HG03108 (cell line): ENCODE measurements around the gene GLB1L3.
"Not testable (repeated sequence)": the region's sequence is repeated elsewhere in the genome, so short reads cannot be mapped to it uniquely, and the experiment has no call there.

Experiments
- ATAC-seq: cut with Tn5 transposase; IDR thresholded peaks from one replicate; pipeline ENCODE4 v1.9.1; 2021; ENCODE audit warnings: moderate library complexity; ENCODE audit not compliant: unreplicated experiment

GLB1L3 gene

DNA sequence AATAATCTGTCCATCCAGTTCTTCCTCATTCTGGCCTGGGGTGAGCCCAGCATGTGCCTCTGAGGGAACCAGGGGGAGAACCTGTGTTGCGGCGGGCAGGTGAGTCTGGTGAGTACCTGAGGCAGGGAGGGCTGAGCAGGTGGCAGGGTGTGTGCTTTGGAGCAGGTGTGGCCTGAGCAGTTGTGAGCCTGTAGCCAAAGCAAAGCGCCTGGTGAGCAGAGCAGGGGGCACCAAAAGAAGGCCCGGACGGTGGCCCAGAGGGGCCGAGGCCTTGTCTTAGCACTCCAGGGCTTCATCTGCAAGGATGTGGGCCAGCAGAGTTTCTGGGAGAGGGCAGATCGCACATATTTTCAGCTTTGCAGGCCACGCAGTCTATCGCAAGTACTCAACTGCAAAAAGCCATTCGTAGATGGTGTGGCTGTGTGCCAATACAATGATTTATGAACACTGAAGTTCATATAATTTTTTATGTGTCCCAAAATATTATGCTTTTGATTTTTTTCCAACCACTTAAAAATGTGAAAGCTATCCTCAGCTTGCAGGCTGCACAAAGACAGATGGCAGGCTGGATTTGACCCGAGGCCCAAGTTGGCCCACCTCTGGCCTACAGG lies 64.3 kb downstream of the GLB1L3 start:
- ATAC-seq, result no peak

DNA sequence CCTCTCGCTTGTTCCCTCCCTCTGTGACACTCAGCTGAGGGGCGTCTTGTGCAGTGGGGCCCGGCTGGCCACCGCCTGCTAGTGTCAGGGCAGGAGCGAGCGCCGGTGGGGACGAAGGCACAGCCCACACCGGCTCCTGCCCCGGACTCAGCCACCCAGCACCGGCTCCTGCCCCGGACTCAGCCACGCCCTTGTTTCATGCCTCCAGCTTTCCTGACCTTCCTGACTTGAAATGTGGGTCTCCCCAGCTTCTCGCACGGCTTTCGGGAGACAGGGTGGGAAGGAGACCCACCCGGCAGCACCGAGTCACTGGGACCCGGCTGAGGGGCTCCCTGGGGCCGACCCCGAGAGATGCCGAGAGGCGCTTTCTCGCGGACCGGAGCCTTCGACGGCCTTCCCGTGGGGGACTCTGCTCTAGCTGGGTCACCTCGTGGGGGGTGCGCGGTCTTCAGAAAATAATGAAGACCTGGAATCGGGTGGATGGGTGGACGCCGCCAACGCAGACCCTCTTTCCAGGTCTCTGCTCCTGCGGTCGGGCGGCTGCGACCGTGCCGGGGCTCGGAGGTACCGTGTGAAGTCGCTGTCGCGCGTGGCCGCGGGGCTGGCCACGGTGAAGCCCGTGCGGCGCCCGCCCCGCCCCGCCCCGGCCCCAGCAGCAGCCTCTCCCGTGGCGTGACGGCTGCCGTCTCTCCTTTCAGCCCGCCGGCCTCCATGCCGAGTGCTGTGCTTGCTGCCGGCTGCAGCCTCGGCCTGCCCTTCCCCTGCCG lies 65.8 kb downstream of the GLB1L3 start:
- no peak for ATAC-seq

DNA sequence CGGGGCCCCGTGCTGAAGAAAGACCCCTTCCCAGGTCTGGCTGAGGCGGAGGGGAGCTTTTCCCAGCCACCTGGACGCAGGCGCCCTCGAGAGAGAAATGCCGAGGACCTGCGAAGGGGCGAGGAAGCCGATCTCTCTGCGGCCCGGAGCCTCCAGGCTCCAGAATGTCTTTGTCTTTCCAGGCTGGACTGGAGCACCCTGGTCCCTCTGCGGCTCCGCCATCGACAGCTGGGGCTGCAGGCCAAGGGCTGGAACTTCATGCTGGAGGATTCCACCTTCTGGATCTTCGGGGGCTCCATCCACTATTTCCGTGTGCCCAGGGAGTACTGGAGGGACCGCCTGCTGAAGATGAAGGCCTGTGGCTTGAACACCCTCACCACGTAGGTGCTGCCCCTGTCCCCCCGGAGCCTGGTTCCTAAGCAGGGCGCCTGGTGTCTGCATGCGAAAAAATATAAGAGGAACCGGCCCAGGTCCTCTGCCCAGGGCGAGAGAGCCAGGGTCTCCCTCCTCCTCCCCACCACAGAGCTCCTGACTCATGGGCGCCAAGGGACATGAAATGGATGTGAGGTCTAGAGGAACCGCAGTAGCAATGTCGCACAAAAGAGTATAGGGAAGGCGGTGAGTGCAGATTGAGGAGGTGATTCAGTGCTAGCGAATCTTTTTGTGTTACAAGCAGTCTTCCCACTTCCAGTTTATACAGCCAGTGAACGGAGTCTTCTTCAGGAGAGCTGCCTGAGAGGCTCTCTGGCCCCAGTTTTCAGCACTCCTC lies 66.6 kb downstream of the GLB1L3 start:
- ATAC-seq, result no peak

DNA sequence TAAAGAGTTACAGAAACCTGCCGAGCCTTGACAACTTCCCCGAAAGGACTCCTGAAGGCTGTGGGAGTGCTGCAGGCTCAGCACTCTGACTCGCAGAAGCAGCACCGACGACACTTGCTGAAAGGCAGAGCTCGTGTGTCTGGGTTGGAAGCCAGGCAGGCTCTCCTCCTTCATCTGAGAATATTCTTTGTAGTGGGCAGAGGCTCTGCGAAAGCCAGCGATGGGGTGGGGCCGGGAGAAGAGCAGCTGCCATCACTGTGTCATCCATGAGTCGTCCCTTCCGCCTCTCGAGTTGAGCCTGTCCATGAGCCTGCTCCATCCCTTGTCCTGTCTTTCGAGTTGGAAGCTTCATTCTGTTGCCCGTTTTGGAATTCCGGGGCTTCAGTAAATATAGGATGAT lies 67.5 kb downstream of the GLB1L3 start:
- no peak for ATAC-seq

DNA sequence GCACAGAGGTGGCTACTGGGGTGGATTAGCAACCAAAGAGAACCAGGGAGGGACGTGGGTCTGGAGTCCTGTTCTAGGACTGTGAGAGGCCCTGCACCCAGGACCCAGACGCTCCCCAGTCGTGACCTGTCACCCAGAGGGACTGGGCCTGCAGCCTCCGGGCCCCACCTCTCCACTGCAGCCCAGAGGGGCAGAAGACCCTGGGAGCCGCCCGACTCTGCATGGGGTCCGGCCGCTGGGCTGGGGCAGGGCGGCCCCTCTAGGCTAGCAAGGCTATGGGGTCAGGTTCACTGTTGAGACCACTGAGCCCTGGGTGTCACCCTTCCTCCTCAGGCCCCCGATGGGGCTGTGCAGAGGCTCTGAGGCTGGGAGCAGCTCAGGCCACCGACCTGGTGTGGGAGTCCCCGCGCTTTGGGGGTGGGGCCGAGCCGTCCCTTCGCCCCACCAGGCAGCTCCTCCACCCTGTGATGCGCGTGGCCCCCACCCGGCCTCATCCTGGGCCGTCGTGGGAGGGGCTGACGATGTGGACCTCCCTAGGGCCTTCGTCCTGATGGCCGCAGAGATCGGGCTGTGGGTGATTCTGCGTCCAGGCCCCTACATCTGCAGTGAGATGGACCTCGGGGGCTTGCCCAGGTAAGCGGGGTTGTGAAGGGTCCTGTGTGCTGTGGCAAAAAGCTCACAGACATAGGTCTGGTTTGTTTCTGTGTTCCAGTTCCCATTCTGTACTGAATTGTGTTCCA lies 68.5 kb downstream of the GLB1L3 start:
- not testable (repeated sequence) for ATAC-seq

DNA sequence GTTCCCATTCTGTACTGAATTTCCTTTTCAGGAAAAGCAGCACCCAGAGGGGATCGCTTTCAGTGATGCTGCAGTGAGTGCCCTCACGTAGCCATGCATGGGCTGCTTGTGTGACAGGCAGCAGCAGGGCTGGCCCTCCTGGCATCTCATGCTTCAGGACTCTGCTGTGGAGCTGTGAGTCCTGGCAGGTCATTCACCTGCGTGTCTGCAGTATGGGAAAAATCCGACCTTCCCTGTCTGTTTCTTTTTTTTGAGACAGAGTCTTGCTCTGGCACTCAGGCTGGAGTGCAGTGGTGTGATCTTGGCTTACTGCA lies 69.0 kb downstream of the GLB1L3 start:
- ATAC-seq, result no peak

DNA sequence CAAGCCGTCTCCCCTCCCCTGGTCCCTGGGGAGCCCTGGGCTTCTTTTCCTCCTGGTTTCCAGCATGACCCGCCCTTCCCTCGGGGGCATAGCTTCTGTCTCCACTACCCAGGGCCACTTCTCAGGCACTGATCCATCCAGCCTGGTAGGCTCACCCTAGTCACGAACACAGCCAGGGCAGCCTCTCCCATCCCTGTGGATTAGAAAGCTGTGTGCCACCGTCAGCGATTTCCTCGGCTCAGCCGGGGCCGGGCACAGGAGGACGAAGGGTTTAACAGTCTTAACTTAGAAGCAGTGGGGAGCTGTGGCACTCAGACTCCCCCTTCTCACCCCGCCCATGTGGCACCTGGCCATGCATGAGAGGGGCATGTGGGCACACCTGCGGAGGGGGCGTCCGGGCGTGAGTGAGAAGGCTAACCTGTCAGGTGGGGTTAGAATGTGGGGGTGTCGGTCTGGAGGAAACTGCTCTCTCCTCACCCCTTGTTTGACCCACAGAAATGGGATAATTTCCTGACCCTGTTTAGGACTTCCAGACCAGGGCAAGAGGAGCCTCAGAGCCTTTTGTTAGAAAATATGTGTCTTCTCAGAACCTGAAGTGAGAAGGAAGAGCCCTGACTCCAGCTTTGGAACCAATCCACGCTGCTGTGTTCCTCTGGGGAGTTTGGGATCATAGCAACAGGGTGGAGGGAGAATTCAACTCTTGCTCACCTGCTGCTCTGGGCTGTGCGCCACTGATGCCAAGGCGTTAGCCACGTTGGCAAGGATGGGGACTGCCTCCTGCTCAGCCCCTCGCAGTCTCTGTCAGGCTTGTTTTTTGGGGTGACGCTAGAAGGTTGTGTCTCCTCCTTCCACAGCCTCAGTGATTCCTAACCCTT lies 70.2 kb downstream of the GLB1L3 start:
- no peak for ATAC-seq

DNA sequence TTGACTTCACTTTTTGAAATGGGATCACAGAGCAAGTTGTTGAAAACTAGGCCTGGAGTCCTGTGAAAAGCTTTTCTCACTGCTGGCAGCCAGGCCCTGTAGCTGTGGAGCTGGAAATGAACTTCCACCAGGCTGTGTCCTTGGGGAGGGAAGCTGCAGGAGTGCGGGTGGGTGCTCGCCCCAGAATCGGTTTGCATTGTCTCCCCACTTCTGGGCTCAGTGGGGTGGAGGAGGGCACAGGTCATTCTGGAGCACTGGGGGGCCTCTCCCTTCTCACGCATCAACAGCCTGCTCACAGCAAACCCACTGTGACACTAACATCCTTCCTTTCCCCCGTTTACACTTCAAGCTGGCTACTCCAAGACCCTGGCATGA lies 70.8 kb downstream of the GLB1L3 start:
- no peak for ATAC-seq

DNA sequence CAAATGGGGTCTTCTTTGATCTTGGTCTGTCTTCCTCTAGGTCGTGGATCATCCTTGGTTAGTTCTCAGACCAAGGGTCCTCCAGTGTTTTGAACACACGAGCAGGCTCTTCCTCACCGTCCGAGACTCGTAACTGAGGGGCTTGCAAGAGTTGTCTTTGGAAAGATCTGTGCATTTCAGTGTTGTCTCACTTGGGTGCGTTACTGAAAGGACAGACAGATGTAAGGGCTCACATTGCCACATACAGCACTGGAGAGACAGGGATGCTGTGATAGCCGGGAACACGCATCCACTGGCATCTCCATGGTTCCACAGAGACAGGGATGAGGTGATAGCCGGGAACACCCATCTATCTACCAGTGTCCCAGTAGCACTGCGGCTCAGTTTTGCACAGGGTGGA lies 71.3 kb downstream of the GLB1L3 start:
- ATAC-seq, result no peak

DNA sequence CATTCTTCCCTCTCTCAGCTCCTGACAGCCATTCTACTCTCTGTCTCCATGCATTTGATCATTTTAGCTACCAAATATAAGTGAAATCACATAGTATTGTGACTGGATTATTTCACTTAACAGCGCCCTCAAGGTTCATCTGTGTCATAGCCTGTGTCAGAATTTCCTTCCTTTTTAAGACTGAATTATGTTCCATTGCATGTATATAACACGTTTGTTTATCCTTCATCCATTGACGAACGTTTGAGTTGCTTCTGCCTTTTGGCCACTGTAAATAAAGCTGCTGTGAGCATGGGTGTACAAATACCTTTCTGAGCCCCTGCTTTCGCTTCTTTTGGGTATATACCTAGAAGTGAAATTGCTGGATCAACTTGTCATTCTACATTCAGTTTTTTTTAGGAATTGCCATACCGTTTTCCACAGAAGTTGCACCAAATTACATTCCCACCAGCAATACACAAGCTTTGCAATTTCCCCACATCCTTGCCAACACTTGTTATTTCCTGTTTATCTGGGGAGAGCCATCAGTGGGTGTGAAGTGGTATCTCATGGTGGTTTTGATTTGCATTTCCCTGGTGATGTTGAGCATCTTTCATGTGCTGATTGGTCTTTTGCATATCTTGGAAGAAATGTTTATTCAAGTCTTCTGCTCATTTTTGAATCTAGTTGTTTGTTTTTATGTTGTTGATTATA lies 73.1 kb downstream of the GLB1L3 start:
- ATAC-seq, result no peak

DNA sequence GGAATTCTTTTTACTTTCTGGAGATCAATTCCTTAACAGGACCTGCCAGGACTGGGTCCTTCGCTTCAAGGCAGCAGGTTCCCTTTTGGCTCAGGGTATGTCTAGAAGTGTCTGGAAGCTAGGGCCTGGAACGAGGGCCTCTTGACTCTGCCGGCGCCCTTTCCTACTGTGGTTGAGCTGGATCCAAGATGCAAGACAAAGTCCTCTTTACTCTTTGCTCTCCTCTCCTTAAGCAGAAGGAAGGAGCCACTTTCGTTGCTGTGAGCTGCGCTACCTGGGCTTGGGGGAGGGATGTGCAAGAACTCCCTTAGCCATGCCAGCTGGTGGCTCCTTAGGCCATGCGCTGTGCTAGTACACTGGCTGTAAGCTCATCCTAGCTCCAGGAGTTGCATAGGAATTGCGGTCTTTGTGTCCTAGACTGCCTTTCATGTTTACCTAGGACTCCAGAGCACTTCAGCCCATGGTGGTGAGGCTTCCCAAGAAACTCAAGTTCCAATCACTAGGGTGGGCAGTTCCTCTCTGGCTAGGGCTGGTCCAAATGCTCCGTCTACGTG lies 73.7 kb downstream of the GLB1L3 start:
- ATAC-seq, result no peak

DNA sequence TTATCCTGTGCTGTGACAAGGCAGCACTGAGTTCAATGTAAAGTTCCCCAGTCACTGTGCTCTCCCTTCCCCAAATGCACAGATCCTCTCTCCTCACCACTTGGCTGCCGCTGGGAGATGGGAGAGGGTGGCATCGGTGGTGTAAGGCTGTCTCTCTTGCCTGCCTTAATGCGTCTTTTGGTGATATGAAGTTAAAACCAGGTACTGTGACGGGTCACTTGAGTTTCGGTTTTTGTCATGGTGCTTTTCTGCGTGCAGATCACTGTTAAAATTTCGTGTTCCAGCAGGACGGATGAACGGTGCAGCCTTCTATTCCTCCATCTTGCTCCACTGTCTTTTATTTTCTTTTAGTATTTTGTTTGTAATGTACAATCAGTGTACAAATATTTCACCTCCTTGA lies 74.2 kb downstream of the GLB1L3 start:
- no peak for ATAC-seq

DNA sequence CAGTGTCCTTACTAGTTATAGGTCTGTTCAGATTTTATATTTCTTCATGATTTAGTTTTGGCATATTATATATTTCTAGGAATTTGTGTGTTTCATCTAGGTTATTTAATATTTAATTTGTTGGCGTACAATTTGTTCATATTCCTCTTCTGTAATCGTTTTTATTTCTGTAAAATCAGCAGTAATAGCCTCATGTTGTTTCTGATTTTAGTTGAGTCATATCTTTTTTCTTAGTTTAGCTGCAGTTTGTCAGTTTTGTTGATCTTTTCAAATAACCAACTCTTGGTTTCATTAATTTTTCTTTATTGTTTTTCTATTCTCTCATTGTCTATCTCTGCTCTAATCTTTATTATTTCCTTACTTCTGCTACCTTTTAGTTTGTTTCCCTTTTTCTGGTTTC lies 75.9 kb downstream of the GLB1L3 start:
- ATAC-seq, result no peak

DNA sequence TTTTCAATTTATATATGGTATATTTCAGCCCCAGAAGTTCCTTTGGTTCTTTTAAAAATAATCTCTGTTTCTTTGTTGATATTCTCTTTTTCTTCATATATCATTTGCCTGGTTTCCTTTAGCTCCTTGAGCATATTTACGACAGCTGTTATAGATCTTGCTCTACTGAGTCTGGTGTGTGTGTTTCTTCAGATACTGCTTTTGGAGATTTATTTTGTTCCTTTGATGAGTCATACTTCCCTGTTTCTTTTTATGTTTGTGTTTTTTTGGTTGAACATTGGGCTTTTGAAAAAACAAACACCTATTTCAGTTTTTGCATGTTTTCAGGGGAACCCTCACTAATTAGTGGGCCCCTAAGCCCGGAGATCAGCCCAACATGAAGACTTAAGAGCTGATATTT lies 79.0 kb downstream of the GLB1L3 start:
- ATAC-seq, result no peak

DNA sequence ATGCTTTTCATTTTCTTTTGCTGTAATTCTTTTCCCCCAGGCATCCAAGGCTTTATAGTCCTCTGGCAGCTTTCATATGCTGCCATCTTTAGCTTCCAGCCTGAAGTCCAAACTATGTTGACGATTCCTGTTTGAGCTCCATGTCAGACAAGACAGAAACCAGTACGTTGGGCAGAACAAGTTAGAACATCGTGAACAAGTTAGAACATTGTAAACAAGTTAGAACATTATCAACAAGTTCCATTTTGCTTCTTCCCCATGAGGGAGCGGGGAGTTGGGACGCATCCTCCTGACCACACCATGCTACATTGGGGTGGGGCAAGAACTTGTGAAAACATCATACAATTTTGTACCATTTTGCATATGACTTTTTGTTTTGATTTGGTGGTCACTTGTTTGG lies 79.5 kb downstream of the GLB1L3 start:
- ATAC-seq, result no peak

DNA sequence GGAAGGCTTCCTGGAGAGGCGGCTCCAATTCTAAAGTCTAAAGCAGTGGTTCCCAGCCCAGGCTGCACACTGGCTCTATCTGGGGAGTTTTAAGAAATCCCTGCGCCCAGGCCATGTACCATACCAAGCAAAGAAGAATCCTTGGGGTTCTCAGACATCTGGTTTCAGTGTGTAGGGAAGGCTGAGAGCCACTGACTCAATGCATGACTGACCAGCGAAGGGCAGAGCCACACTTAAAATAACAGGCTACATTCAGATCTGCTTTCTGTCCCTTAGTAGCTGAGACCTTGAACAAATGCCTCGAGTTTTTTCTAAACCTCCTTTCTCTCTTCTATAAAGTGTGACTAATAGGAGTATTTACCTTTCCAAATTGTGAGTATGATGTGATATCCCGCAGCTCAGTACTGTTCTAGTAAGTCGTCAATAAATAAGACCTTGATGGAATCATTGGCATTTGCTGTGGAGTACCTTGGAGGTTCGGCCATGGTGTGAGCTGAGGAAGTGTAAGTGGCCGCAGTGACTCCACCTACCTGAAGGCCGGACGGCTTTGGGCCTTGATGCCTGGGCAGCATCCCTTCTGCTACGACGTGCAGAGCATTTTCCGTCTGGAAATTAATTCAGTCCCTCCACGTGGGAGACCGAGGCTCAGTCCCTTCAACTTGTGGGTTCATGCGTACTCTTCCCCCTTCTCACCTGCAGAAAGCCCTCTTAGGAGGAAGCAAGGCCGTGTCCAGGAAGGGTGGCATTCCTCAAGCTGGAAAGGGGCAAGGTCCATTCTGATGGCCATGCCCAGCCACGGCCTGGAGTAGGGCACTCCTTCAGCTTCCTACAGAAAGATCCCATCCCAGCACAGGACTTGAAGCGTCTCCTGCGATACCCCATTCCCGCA lies 80.7 kb downstream of the GLB1L3 start:
- no peak for ATAC-seq

DNA sequence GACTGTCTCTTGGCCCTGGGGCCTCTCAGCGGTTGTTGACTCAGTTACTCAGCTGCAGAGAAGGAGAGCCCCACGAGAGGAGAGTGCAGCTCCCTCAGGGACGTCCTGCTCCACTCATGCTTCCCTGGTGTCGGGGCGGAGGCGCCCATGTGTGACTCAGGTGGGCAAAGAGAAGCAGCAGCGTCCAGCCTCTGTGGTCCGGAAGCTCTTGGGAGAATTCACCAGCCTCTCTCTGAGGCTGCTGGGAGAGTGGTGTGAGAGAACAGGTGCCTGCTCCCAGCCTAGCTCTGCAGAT lies 81.3 kb downstream of the GLB1L3 start:
- ATAC-seq, result no peak

DNA sequence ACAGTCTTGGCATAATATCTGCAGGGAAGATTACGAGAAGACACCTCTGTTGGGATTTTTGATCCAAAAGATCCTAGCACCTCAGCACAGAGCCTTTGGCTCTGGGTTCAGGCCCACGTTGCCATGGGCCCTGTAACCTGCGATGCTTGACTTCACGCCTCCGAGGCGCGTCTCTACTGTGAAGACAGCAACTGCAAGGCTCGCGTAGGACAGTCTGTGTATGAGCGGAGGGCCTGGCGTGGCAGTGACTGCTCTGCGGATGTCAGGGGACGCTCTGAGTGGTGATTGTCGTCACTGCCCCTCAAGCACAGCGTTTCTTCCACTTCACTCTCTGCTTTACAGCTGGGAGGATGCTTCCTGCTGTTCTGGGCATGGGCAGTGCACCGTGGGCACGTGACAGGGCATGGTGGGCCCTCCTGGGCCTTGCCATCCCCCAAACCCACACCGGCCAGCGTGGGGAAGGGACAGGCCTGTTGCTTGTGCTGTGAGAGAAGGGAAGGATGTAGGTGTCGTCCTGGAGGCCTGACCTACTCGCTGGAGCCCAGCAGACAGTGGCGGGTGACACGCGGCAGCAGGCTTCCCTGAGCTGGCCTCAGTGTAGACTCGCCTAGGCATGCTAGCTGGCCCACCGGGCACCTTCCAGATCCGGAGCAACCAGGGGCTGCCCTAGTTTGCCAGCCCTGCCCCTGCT lies 82.1 kb downstream of the GLB1L3 start:
- no peak for ATAC-seq
